HG03342 (cell line): Measurements from ENCODE around the gene CA12.
"Not testable (repeated sequence)": the region's sequence is repeated elsewhere in the genome, so short reads cannot be mapped to it uniquely, and the experiment has no call there.

ENCODE experiments used
- ATAC-seq: cut with Tn5 transposase; IDR thresholded peaks from one replicate; pipeline ENCODE4 v1.9.1; 2021; ENCODE audit warnings: mild to moderate bottlenecking, moderate library complexity; ENCODE audit not compliant: unreplicated experiment

CA12 gene

GRCh38 chr15:63381301-63382204 is at the start of gene CA12:
Gene CA12, minus strand, starts transcription at chr15:63381846. Its CDS starts 126 bp downstream, at chr15:63381720.
- ATAC-seq = no peak

GRCh38 chr15:63430766-63431451 is 49.3 kb upstream of the CA12 start:
- no peak for ATAC-seq

GRCh38 chr15:63426552-63426951 is 44.9 kb upstream of the CA12 start:
- no peak for ATAC-seq

- ATAC-seq = no peak
These were observed 43.9 kb upstream of the CA12 start for GRCh38 chr15:63425426-63425985.

GRCh38 chr15:63422891-63423590 is 41.4 kb upstream of the CA12 start:
- no peak for ATAC-seq

GRCh38 chr15:63421433-63421832 is 39.8 kb upstream of the CA12 start:
- no peak for ATAC-seq

- no peak for ATAC-seq
These were observed 38.7 kb upstream of the CA12 start for GRCh38 chr15:63420333-63420747.

- ATAC-seq = no peak
These were observed 37.2 kb upstream of the CA12 start for GRCh38 chr15:63418811-63419210.

GRCh38 chr15:63417721-63418120 is 36.1 kb upstream of the CA12 start:
- ATAC-seq = no peak

- not testable (repeated sequence) for ATAC-seq
These were observed 35.6 kb upstream of the CA12 start for GRCh38 chr15:63417274-63417673.

GRCh38 chr15:63414474-63415120 is 33.0 kb upstream of the CA12 start:
- no peak for ATAC-seq

- ATAC-seq = no peak
These were observed 30.9 kb upstream of the CA12 start for GRCh38 chr15:63412551-63412950.

- ATAC-seq = no peak
These were observed 30.2 kb upstream of the CA12 start for GRCh38 chr15:63411866-63412265.

GRCh38 chr15:63409179-63409578 is 27.5 kb upstream of the CA12 start:
- ATAC-seq = no peak

- no peak for ATAC-seq
These were observed 26.9 kb upstream of the CA12 start for GRCh38 chr15:63408524-63408923.

GRCh38 chr15:63407612-63408011 is 26.0 kb upstream of the CA12 start:
- no peak for ATAC-seq

GRCh38 chr15:63405683-63406390 is 24.2 kb upstream of the CA12 start:
- ATAC-seq = no peak

GRCh38 chr15:63405159-63405558 is 23.5 kb upstream of the CA12 start:
- no peak for ATAC-seq

- ATAC-seq = no peak
These were observed 21.8 kb upstream of the CA12 start for GRCh38 chr15:63403254-63403945.
